BE2C (cell line): ENCODE measurements around the gene TXN2.
"Not testable (repeated sequence)": the region's sequence is repeated elsewhere in the genome, so short reads cannot be mapped to it uniquely, and the experiment has no call there.

Source experiments
- DNase-seq: peaks from one replicate; pipeline ENCODE4 v3.0.0-alpha.2; 2020
- H3K27me3 ChIP-seq: fragments of 250-450 bp; sonication (Bioruptor Pico); 2 replicates; pipeline ENCODE4 v1.5.1; 2020; ENCODE audit warnings: mild to moderate bottlenecking
- H3K36me3 ChIP-seq: fragments of 250-450 bp; sonication (Bioruptor Pico); 2 replicates; pipeline ENCODE4 v1.5.1; 2020; ENCODE audit warnings: mild to moderate bottlenecking
- H3K4me1 ChIP-seq: fragments of 250-450 bp; sonication (Bioruptor Pico); 2 replicates; pipeline ENCODE4 v1.5.1; 2020
- H3K4me3 ChIP-seq: 2 replicates; pipeline ENCODE4 v1.5.1; 2011; ENCODE audit warnings: low read depth, low read length
- H3K9me3 ChIP-seq: fragments of 250-450 bp; sonication (Bioruptor Pico); 2 replicates; pipeline ENCODE4 v1.5.1; 2020
- TF ChIP-seq, protein P1 (sequence below): IDR thresholded peaks from 2 replicates; pipeline ENCODE4 v1.5.1; 2012; ENCODE audit warnings: mild to moderate bottlenecking, low read depth, low read length

The TXN2 gene

DNA sequence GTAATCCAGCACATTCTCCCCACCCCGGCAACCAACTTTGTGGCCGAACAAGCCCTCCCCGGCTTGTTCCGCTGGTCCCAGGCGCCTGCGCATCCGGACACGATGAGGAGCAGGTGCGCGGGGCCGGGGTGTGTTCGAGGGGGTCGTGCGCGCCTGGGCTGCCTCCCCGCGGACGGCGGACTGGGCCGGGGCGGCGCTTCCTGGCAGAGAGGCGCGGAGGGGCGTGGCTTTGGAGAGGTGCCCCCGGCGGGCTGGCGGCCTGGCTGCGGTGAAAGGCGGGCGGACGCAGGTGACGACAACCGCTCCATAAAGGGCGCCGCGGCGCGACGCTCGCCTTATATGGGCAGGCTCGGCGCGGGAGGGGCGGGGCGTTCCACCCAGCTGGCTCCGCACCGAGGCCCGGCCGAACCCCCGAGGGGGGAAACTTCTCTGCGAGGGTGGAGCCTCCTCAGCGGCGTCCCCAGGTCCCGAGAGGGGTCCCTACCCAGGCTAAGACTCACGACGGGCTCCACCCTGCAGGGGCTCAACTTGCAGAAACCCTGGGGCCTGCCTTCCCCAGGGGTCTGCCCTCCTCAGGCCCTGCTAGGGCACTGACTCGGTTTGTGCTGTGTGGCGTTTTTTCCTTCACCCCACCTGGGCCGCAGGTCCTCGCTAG is 26.4 kb downstream of the TXN2 start:
- no peaks in the 10 kb centered on the region for H3K9me3 ChIP-seq
- TF ChIP-seq, protein P1, sequence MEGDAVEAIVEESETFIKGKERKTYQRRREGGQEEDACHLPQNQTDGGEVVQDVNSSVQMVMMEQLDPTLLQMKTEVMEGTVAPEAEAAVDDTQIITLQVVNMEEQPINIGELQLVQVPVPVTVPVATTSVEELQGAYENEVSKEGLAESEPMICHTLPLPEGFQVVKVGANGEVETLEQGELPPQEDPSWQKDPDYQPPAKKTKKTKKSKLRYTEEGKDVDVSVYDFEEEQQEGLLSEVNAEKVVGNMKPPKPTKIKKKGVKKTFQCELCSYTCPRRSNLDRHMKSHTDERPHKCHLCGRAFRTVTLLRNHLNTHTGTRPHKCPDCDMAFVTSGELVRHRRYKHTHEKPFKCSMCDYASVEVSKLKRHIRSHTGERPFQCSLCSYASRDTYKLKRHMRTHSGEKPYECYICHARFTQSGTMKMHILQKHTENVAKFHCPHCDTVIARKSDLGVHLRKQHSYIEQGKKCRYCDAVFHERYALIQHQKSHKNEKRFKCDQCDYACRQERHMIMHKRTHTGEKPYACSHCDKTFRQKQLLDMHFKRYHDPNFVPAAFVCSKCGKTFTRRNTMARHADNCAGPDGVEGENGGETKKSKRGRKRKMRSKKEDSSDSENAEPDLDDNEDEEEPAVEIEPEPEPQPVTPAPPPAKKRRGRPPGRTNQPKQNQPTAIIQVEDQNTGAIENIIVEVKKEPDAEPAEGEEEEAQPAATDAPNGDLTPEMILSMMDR = no peak; the same call in 1 of the 2 replicates
- H3K36me3 ChIP-seq = no peaks in the 10 kb centered on the region
- H3K27me3 ChIP-seq = no peaks in the 10 kb centered on the region
- peak; percentile 90 for DNase-seq
- H3K4me3 ChIP-seq = peak overlapping the region; percentile 59
- no peaks in the 10 kb centered on the region for H3K4me1 ChIP-seq

DNA sequence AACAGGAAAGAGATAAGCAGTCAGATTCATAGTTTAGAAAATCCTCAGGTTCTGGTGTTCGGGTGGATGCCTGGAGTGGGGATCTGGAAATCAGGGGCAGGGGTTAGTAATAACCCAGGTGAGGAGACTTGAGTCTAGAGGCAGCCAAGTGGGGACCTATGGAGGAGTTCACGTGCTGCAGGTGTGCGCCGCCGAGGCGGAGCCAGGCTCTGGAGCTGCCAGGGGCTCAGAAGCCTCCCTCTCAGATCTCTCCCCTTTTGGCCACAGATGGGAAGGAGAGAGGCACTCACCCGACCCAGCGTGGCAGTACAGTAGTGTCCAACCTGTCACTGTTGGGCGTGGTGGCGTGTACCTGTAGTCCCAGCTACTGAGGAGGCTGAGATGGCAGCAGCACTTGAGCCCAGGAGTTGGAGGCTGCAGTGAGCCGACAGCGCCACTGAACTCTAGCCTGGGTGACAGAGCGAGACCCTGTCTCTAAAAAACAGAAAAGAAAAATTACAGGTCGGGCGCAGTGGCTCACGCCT is 27.5 kb downstream of the TXN2 start:
- Histone ChIP-seq H3K27me3 (no peaks in the 10 kb centered on the region), H3K4me3 (no peak overlapping the region), H3K4me1 (no peaks in the 10 kb centered on the region), H3K36me3 (no peaks in the 10 kb centered on the region), H3K9me3 (no peaks in the 10 kb centered on the region)
- TF ChIP-seq, protein P1 = no peak
- no peak for DNase-seq

DNA sequence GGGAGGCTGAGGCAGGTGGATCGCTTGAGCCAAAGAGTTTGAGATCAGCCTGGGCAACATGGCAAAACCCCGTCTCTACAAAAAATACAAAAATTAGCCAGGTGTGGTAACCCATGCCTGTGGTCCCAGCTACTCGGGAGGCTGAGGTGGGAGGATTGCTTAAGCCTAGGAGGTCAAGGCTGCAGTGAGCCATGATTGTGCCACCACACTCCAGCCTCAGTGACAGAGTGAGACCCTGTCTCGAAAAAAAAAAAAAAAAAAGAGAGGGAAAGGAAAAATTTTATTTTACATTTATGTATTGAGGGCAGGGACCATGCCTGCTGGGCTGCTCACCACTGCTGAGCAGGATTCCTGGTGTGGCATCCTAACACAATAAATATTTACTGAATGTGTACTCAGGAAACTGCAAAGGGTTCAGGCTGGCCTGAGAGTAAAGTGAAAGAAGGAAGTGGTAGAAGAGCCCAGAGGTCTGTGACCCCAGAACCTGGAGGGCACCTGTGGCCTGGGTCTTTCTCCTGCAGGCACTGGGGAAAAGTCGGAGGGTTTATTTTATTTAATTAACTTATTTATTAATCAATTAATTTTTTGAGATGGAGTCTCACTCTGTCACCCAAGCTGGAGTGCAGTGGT is 28.3 kb downstream of the TXN2 start:
- H3K9me3 ChIP-seq, H3K27me3 ChIP-seq, DNase-seq, H3K4me3 ChIP-seq, H3K4me1 ChIP-seq, H3K36me3 ChIP-seq: not testable (repeated sequence)

DNA sequence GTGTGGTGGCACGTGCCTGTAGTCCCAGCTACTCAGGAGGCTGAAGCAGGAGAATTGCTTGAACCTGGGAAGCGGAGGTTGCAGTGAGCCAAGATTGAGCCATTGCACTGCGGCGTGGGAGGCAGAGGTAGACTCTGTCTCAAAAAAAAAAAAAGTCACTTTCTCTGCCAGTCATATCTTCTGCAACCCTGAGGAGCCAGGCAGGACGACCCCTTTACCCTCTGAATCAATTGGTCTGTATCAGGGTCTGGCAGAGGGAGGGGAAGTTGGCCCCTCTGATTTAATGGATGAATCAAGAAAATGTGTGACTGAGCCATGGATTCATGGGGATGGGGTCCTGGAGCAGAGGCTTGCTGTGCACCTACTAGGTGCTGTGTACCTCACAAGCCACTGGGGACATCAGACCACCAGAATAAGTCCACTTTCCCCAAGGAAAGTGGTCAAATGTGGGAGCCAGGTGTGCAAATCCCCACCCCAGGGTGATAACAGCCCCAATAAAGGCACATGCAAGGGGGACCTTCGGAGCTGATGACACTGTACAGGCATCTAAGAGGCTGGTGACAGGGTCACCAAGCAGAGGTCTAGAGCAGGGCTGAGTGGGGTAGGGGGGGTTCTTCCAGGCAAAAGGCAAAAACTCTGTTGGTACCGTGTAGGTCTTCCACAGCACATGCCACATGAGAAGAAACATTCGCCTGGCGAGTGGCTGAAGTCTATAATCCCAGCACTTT is 29.0 kb downstream of the TXN2 start:
- H3K36me3 ChIP-seq = no peaks in the 10 kb centered on the region
- no peak for DNase-seq
- TF ChIP-seq, protein P1 = no peak
- no peaks in the 10 kb centered on the region for H3K4me1 ChIP-seq
- H3K9me3 ChIP-seq = no peaks in the 10 kb centered on the region
- H3K4me3 ChIP-seq = no peak overlapping the region
- no peaks in the 10 kb centered on the region for H3K27me3 ChIP-seq

DNA sequence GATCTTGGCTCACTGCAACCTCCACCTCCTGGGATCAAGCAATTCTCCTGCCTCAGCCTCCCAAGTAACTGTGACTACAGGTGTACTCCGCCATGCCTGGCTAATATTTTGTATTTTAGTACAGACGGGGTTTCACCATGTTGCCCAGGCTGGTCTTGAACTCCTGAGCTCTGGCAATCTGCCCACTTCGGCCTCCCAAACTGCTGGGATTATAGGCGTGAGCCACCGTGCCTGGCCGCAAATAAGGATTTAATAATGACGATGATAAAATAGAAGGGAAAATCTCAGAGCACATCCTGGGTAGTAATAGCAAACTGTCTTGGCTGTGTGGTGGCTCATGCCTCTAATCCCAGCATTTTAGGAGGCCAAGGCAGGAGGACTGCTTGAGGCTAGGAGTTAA is 30.5 kb downstream of the TXN2 start:
- not testable (repeated sequence) for H3K4me3 ChIP-seq, H3K27me3 ChIP-seq, H3K9me3 ChIP-seq, DNase-seq, H3K36me3 ChIP-seq, H3K4me1 ChIP-seq

DNA sequence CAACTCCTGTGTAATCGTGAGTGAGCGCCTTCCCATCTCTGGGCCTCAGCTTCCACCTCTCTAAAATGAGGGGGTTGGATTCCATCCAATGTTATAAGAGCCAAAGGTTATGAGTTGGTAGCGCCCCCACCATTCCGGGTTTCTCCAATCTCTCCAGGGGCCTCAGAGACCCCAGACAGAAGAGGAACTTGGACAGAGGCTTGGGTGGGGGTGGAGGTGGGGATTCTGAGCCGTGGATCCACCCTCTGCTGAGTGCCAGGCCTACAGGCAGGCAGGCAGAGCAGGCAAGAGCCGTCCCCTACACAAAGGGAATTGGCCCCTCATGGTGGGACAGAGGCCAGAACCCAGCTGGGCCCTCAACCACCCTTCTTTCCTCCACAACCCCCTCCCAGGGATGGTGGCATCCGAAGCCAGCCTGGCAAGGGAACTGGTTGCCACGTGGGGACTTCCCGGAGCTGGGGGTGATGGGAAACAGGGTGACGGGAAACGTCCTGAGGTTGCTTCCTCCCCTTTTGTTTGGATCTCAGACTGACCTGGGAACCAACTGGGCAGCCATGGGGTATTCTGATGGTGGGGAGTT is 31.8 kb downstream of the TXN2 start:
- Histone ChIP-seq H3K27me3 (no peaks in the 10 kb centered on the region), H3K9me3 (no peaks in the 10 kb centered on the region), H3K36me3 (no peaks in the 10 kb centered on the region), H3K4me3 (no peak overlapping the region), H3K4me1 (no peaks in the 10 kb centered on the region)
- TF ChIP-seq, protein P1 = no peak
- DNase-seq = no peak
